COLO668 (cell line): ENCODE data around the gene ZFAND3.

Experiments
- DNase-seq: peaks from one replicate; lab custom pipeline; 2025; ENCODE audit not compliant: unreplicated experiment; lab: John Stamatoyannopoulos, UW

The ZFAND3 gene

DNA sequence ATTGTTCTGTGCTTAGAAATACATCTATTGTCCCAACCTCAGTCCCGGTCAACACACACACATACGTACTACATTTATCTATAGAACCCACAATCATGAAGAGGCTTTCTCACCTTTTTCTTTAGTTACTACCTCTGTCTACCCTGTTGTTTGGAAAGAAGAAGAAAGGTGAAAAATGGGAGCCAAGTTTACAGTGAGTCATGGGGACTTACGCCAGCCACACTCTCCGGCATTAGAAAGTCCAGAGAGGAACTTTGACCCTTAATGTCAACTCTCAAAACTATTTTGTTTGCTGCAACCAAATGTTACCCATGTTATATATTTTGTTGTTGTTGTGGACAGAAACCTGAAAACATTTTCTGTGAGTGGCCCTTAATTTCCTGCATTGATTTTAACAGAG, 259.1 kb downstream of the ZFAND3 start:
- no peak for DNase-seq

DNA sequence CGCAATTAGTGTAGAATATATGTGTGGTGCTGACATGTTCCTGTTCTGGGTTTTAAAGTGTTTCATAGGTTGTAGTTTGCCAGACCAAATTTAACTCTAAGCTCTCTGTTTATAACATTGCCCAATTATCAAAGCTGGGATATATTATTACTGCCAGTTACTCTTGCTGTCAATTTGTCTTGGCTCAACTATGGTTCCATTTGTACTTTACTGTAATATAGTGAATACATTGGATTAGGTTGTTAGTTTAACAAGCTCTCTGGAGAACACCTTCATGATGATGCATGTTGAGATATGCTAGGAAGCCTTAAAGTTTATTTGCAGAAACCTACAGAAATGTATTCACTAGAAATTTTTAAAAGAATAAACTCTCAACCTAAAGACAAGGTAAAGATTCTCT, 259.6 kb downstream of the ZFAND3 start:
- DNase-seq = no peak

DNA sequence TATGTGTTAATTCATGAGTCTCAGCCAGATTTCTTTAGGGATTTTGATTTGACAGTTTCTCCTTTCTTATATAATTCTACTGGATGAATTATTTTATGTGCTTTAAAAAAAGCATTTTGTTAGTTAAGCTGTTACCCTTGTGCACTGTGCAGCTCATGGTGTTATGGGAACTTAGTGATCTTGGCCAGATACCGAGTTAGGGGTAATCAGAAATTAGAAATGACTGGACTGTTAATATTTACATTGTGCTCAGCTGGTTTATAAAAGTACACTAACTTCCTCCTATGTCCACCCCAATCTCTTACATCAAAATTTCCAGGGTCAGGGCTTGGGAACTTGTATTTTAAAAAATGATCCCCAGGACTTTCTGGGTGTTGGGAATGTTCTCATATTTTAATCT, 260.0 kb downstream of the ZFAND3 start:
- no peak for DNase-seq

- DNase-seq = no peak
Measured at GRCh38 chr6:38080360-38080759, 260.8 kb downstream of the ZFAND3 start.

DNA sequence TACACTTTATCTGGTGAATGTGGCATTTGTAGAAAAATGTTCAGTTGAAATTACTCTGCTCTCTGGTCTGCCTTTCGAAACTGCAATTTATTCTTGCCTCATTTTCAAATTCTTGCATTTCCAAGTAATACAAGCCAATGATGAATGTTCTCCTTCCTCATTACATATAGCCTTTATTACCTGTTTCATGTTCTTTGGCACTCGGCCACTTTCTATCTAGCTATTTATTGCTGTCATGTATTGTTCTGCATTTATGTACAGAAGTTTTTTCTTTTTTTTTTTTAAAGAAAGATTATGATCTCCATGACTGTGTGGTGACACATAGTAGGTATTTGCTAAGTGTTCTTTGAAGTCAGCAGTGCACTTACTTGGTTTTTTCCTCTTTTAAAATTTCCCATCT, 261.4 kb downstream of the ZFAND3 start:
- DNase-seq = no peak

DNA sequence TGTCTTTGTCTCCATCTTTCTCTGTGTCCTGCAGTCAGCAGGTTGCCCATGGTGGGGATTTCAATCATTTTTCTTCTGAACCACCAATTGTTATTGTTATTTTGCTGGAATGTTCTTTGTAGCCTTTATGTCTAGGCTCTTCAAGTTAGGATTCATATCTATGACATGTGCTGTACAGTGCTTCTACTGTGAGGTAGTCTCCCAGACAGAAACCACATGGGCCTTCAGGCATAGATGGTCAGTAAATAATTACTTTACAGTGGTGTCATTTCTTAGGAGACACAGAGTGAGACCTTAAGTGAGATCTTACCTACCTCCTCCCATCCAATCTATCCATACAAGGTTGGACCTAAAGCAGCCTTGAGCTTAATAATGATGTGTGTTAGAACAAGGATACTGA, 265.5 kb downstream of the ZFAND3 start:
- DNase-seq = no peak

DNA sequence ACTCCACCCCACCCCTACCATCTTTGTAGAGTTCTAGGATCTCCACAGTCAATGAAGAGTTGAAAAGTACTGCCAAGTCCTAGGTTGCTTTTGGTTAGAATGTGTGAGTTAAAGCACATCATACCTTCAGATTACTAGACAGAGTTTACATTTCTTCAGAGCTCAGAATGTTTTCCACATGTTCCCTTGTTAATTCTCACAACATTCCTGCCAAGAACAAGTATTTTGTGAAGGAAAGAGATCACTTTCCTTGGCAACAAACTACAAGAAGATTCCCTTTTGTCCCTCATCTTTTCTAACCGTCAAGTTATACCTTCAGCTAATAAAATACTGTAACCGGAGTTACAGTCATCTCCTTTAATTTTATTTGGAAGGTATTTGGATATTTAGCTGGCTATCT, 266.8 kb downstream of the ZFAND3 start:
- no peak for DNase-seq

GRCh38 chr6:38088010-38088409, 268.5 kb downstream of the ZFAND3 start:
- no peak for DNase-seq

- DNase-seq = no peak
Measured at GRCh38 chr6:38088829-38089228, 269.3 kb downstream of the ZFAND3 start.

DNA sequence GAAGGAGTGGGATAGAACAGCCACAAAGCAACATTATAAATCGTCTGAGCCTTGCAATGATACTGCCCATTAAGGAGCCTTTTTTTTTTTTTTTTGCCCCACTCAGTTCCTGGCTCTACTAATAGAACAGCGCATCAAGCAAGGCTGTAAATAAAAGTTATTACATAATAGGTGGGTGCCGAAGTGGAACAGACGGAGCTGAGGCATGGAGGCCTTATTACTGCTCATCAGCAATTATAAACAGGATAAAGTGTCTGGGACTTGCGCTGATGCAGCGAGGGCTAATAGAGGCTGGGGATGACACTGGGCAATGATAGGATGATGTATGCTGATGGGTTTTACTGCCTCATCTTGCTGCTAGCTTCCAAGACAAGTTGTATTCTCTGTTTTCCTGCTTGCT, 272.1 kb downstream of the ZFAND3 start:
- DNase-seq = no peak

DNA sequence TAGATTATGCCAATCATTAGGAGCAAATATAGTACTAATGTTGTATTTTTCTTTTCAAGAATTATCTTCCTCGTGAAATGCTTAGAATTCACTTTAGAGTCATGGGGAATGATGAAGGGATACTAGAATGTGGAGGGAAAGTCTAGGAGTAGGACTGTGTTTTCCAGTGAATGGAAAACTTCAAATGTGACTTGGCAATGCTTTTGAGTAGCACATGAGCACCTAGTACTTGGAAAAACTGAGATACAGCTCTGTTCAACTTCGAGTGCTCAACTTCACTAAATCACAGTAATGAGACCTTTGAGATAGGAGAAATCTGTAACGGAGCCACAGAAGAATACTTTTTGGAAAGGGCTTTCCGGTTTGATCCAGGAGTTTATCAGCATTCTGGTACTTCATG, 272.9 kb downstream of the ZFAND3 start:
- no peak for DNase-seq

- DNase-seq = no peak
Measured at GRCh38 chr6:38092964-38093363, 273.4 kb downstream of the ZFAND3 start.

- DNase-seq = no peak
Measured at GRCh38 chr6:38095054-38095453, 275.5 kb downstream of the ZFAND3 start.

DNA sequence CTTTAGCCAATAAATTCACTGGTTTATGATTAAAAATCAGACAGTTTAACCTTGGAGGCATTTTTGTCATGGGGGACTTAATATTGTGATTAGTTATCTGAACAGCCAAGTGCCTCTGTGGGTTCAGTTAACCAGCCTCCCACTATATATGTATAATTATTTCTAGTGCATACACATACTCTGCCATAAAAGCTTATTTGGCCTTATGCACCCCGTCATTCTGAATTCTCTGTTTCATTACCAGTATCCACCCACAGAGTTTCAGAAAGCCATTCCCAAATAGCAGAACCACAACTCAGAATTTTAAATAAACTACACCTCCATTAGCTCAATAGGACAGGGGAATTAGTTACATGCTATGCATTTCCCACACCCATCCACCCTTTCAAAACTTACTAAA, 279.7 kb downstream of the ZFAND3 start:
- no peak for DNase-seq

DNA sequence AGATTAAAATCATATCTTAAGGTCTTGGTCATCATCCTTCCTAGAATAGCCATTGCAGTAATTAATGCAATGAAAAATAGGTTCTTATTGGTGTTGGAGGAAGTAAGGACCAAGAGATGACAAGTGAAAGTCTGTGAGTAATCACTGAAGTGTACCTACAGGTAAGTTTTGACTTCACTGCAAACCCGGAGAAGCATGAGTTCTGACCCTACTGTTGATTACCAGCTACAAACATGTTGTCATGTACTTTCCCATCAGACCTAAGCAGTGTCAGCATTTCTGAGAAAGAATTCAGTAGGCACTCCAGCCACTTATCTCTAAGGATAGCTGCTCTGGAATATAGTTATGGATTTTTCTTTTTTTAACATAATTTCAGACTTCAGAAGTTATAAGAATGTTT, 280.9 kb downstream of the ZFAND3 start:
- no peak for DNase-seq

DNA sequence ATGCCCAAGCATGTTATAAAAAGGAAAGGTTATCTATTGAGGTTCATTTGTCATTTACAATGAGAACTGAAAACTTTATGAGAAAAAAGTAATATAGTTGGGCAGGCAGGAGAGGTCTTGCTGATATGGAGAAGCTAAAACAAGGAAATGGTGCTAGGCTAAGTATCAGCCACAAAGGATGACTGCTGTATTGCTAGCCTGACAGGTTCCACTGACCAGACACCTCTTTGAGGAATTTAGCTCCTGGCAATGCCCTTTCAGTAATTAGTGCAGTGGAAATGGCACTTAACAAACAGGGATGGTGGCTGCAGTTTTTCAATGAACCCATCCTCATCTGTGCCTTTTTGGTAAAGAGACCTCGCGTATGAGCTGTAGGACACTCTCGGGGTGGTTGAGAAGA, 284.4 kb downstream of the ZFAND3 start:
- no peak for DNase-seq

DNA sequence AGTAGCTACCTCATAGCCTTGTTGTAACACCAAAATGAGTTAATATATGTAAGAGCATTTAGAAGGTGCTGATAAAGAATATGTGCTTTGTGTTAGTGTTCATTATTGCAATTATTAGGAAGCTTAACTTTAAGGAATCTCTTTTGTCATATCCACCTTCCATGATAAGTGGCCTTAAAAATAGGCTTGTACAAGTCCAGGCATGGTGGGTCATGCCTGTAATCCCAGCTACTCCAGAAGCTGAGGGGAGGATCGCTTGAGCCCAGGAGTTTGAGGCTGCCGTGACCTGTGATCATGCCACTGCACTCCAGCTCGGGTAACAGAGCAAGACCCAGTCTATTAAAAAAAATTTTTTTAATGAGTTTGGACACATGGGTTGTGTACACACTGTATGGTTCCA, 285.5 kb downstream of the ZFAND3 start:
- DNase-seq = no peak

- DNase-seq = no peak
Measured at GRCh38 chr6:38107073-38107472, 287.5 kb downstream of the ZFAND3 start.

GRCh38 chr6:38110481-38110971, 291.0 kb downstream of the ZFAND3 start:
- peak; percentile 17 for DNase-seq

DNA sequence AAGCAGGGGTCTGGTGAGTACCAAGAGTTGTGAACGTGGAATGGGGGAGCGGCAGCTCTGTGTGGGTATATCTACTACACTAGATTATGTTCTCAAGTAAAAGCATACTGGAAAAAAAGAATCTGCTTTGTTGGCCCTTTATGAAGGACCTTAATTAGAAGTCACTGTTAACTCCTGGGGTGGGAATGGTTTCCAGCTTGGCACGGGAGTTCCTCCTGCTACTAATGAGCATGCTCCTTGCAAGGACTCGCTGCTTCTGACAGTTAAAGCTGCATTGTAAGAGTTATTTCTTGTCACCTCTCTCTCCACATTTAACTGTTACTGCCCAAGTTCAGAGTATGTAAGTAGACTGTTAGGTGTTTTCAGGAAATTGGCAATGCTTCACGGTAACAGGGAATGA, 292.7 kb downstream of the ZFAND3 start:
- no peak for DNase-seq

DNA sequence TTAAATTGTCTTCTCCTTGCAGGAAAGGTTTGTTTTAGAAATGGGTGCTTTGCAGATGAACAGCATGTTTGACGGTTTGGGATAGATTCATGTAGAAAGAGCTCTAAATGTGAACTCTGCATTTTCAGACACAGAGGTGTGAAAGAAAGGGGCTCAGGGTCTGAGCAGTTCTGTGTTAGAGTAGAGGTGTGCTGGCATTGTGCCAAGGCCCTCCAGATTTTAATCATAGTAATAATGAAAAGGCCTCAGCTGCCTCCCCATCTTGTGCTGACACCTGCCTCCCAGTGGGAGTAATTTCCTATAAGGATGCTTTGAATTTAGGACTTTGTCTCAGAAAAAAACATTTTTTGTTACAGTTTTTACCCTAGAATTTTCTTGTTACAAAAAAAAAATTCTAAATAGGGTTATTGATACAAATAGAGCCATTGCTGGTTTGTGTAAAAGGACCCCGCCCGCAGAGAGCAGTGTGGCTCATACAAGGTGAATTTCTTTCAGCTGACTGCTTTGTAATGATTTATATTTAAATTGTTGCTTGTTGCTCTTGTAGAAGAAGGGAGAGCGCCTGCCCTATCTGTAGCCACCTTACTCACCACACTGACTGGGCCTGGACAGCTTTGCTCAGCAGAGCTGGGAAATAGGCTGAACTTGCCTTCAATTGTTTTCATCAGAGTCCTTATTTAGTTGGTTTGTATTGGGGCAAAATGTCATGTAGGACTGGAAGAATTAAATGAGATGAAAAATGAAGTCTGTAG, 294.5 kb downstream of the ZFAND3 start:
- DNase-seq = peak; percentile 18

DNA sequence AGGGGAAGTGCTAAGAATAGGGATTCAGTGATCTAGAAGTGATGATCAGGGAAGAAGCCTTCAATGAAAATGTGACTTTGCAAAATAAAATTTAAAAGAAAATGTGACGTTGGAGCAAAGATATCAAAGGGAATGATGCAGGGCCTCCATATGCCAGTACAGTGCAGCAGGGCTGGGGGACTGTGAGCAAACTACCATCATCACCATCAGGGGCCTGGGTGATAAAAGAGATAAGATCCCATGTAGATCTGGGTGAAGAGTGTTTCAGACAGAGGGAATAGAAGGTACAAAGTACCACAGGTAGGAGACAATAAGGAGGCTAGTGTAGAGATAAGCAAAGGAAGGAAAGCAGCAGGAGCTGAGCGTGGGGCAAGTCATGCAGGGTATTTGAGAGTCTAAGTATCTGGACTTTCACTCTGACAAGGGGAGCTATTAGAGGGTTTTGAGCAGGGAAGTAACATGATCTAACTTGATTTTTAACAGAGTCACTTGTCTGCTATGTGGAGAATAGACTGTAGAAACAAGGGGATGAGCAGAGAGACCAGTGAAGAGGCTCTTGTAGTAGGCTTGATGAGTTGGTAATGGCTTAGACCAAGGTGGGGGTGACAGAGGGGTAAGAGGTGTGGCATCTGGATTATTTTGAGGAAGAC, 295.6 kb downstream of the ZFAND3 start:
- no peak for DNase-seq

DNA sequence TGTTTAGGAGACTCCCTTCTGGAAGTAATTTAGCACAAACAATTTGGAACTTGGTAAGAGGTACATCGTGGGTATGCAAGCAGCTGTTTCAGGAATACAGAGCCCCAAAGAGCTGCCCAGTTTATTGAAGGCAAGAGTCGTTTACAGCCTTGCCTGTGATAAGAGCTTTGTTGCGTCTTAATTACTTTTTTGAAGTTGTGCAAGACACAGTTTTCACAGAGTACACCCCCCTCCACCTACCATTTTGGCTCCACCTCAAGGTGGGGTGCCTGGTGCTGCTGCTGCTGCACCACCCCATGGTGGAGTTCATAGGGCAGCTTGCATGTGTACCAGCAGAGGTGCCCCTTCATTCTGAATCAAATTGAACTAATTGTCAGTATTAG, 296.1 kb downstream of the ZFAND3 start:
- DNase-seq = no peak
